Large intestine (tissue), 3 donors: ENCODE results near the gene C14orf93. TPM values are rescaled to one million over a fixed set of nuclear protein-coding genes. Genes with fewer than 3 reads are reported as not detected.

Experiments used
- DNase-seq, 2 donors: peaks; one replicate each; pipeline versions ENCODE4 v3.0.0 to v3.0.0-alpha.2; 2013
- H3K27ac ChIP-seq: one replicate; pipeline ENCODE4 v1.5.1; 2013; ENCODE audit warnings: low read length
- H3K27me3 ChIP-seq: 2 replicates; pipeline ENCODE4 v1.6.1; 2013; ENCODE audit warnings: low read length; ENCODE audit not compliant: control insufficient read depth, insufficient read depth
- H3K36me3 ChIP-seq: 2 replicates; pipeline ENCODE4 v1.6.1; 2013; ENCODE audit warnings: low read length; ENCODE audit not compliant: control insufficient read depth, insufficient read depth
- H3K4me1 ChIP-seq: one replicate; pipeline ENCODE4 v1.6.1; 2013; ENCODE audit warnings: low read length; ENCODE audit not compliant: control insufficient read depth, insufficient read depth
- H3K4me3 ChIP-seq: one replicate; pipeline ENCODE4 v1.5.1; 2013; ENCODE audit warnings: low read length
- H3K9me3 ChIP-seq: one replicate; pipeline ENCODE4 v1.6.1; 2013; ENCODE audit warnings: mild to moderate bottlenecking, low read depth, low read length, moderate library complexity; ENCODE audit not compliant: control insufficient read depth
- WGBS: methylation state at CpG from one replicate; pipeline ENCODE4 v1.1.5; 2013; ENCODE audit warnings: low lambda C conversion rate; ENCODE audit not compliant: insufficient coverage; 5-methylcytosine and 5-hydroxymethylcytosine counted together
- polyA plus RNA-seq: library from polyadenylated mRNA; unstranded; fragments of 120-200 nt; gene quantifications from one replicate; pipeline ENCODE4 v1.2.1, GENCODE V29; 2013

Gene C14orf93
- polyA plus RNA-seq, 1 donor: 15.1 TPM

DNA sequence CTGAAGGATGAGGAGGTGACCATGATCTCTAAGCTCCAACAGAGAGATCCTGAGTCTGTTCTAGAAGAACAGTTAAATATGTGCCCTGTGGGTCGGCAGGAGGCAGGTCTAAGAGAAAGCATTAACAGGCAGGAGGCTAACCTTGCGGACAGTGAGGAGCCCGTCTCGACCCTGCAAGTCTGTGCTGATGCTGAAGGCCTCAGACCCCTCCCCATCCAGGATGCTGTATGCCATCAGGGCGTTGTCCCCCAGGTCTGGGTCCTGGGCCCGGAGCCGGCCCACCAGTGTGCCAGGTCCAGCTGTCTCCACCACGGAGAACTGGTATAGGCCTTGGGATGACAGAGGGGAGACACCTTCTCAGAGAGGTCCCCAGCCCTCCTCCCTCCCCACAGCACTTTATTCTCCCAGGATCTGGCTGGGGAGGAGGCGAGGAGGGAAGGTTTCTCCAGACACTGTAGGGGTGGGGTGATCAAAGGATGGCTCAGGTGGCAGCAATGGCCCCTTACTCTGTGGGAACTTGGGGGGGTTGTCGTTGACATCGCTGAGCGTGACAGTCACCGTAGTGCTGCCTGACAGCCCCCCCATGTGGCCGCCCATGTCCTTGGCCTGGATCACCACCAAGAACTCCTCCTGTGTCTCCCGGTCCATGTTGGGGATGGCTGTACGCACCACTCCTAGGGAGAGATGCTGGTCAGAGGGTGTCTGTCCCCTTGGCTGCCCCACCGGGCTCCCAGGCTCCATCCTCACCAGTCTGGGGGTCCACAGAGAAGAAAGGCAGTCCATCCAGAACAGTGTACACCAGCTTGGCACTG is 44.3 kb upstream of the C14orf93 start:
- Histone ChIP-seq H3K9me3 (no peaks in the 10 kb centered on the region), H3K4me1 (peaks cover 13% of the 10 kb centered on the region), H3K27ac (no peak overlapping the region), H3K36me3 (peaks cover 10% of the 10 kb centered on the region), H3K27me3 (no peaks in the 10 kb centered on the region), H3K4me3 (no peak overlapping the region)
- WGBS: no CpG with 5 or more reads among the region's 17 CpGs
- DNase-seq: no peak

DNA sequence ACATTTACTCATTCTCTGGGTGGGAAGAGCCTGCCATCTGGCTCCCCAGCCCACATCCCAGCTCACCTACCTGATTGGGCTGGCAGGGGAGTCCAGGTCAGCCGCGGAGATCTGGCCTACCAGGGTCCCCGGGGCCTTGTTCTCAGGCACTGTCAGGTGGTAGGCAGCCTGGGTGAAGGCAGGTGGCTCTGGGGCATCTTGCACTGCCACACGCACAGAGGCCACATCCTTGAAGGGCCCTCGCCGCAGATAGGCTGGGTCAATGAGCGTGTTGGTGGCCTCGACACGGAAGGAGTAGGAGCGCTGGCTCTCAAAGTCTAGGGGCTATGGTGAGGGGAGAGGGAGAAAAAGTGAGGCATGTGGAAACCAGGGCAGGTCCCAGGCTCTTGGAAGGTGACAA is 43.5 kb upstream of the C14orf93 start:
- Histone ChIP-seq H3K4me1 (peaks cover 13% of the 10 kb centered on the region), H3K27ac (no peak overlapping the region), H3K36me3 (peaks cover 2% of the 10 kb centered on the region), H3K9me3 (peaks cover under 1% of the 10 kb centered on the region), H3K4me3 (no peak overlapping the region), H3K27me3 (no peaks in the 10 kb centered on the region)
- DNase-seq: no peak
- WGBS: no CpG with 5 or more reads among the region's 10 CpGs

DNA sequence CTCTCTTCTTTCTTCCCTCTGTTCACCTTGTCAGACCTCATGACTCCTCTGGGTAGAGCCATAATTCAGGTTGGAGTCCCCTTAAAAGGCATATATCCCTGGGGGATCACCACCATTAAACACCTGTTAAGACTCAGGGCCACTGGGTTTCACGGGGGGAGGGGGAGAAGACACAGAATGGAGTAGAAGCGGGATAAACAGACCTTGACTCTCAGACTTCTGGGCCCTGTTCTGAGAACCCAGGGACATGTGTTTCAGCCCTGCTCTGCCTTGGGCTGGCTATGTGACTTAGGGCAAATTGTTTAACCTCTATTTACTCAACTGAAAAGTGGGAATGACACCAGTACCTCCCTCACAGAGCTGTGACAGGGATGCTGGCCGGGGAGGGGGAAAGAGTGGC is 42.7 kb upstream of the C14orf93 start:
- Histone ChIP-seq H3K9me3 (peaks cover 3% of the 10 kb centered on the region), H3K36me3 (peaks cover 2% of the 10 kb centered on the region), H3K27ac (no peak overlapping the region), H3K4me3 (no peak overlapping the region), H3K27me3 (no peaks in the 10 kb centered on the region), H3K4me1 (peaks cover 13% of the 10 kb centered on the region)
- WGBS: no CpG with 5 or more reads among the region's 3 CpGs
- no peak for DNase-seq

DNA sequence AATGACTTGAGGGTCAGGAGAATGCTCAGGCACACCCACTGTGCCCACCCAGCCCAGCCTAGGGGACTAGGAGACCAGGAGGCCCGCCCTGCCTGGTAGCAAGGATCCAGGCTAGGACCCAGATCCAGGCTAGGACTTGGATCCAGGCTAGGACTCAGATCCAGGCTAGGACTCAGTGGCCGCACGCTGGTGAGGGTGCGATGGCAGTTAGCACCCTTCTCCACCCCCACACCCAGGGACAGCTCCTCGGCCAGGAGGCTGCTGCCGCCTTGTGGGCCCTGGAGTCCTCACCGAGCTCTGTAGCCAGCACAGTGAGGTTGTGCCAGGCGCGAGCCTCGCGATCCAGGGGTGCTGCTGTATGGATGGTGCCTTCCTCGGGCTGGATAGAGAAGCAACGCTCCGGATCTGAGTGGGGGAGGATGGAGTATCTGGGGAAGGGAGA is 42.3 kb upstream of the C14orf93 start:
- WGBS: no CpG with 5 or more reads among the region's 14 CpGs
- Histone ChIP-seq H3K27me3 (no peaks in the 10 kb centered on the region), H3K4me3 (no peak overlapping the region), H3K36me3 (peaks cover 2% of the 10 kb centered on the region), H3K9me3 (peaks cover 3% of the 10 kb centered on the region), H3K4me1 (peaks cover 13% of the 10 kb centered on the region), H3K27ac (no peak overlapping the region)
- no peak for DNase-seq

DNA sequence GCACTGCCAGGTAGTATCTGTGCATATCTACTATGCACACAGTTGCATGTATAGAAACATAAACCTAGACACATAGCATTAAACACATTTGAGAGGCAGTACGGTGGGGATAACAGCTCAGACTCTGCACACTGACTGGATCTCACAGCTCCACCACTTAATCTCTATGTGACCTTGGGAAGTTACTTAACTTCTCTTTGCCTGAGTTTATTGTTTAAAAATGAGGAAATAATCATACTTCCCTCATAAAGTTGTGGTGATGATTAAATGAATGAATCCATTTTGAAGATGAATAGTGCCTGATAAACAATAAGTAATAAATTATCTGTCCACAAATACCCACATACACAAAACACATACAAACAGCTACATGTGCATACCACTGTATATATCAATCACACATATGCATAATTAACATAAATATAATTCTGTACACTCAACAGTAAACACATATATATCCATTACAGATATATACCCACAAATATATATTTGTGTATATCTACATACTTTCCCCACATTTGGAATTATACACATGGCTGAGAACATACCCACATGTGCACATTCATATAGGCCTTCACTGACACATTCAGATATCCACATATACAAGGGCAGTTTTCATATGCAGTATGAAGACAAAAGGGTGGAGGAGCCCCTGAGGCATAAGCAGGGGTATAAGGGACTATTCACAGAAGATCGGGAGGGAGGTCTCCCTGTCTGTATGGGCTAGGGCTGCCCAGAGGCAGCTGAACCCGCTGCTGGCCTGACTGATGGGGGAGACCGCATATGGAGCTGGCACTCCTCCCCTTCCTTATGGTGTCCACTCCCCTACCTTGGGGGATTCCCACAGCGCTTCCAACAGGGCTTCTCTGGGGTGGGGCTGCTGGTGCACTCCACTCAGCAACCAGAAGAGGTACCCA is 41.5 kb upstream of the C14orf93 start:
- no peak overlapping the region for H3K4me3 ChIP-seq
- H3K4me1 ChIP-seq: peaks cover 5% of the 10 kb centered on the region
- peaks cover 3% of the 10 kb centered on the region for H3K9me3 ChIP-seq
- no CpG with 5 or more reads among the region's 5 CpGs for WGBS
- no peak for DNase-seq
- H3K36me3 ChIP-seq: peaks cover 2% of the 10 kb centered on the region
- no peak overlapping the region for H3K27ac ChIP-seq
- no peaks in the 10 kb centered on the region for H3K27me3 ChIP-seq

DNA sequence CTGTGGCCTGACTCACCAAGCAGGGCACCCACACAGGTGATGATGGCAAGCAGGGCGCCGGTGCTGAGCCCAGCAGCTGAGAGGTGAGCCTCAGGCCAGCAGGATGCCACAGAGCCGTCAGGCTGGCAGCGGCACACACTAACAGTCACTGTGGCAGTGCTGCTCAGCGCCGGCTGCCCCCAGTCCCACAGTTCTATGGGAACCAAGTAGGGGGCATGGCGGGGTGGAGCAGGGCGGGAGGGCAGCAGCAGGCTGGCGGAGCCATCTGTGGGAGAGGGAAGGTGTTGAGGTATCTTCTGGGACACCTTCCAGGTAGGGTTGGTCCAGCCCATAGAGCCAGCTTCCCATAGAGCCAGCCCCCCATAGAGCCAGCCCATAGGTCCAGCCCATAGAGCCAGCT is 39.1 kb upstream of the C14orf93 start:
- H3K36me3 ChIP-seq: peaks cover 2% of the 10 kb centered on the region
- no CpG with 5 or more reads among the region's 9 CpGs for WGBS
- DNase-seq: no peak
- no peaks in the 10 kb centered on the region for H3K27me3 ChIP-seq
- no peak overlapping the region for H3K27ac ChIP-seq
- H3K4me3 ChIP-seq: no peak overlapping the region
- peaks cover 3% of the 10 kb centered on the region for H3K9me3 ChIP-seq
- no peaks in the 10 kb centered on the region for H3K4me1 ChIP-seq

DNA sequence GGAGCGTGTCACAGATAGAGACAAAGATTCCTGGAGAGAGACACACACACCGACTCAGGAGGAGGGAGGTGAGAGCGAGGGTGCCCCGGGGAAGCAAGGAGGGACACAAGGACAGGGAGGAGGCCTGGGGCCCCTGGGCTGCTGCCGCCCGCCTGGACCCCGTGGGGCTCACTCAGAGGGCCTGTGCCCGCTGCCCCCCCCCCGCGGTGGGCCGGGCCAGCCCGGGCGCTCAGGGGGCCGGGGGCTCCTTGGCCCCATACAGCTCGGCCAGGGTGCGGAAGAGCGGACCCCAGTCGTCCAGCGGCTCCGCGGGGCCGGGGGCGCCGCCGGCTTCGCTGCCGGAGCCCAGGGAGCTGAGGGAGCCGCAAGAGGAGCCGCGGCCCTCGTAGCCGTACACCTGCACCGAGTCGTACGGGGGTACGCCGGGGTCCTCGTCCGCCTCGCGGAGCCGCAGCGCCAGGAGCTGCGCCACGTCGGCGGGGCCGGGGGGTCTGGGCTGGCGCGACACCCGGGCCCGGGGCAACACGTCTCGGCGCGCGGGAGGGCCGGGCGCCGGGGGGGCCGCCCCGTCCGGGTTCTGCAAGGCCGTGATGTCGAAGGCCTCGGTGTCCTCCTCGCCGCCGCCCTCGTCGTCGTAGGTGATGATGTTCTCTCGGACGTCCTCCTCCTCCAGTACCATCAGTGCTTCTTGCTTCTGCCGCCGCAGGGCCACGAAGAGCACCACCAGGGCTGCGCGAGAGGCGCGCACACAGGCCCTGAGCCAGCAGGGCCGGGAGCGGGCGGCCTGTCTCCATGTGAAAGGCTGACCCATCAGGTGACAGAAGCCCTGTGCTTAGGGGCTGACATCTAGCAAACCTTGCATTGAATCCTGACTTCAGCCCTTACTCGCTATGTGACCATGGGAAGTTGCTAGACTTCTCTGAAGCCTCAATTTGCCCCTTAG is 38.1 kb upstream of the C14orf93 start:
- Histone ChIP-seq H3K27me3 (no peaks in the 10 kb centered on the region), H3K36me3 (no peaks in the 10 kb centered on the region), H3K9me3 (peaks cover 3% of the 10 kb centered on the region), H3K27ac (no peak overlapping the region), H3K4me1 (no peaks in the 10 kb centered on the region), H3K4me3 (no peak overlapping the region)
- DNase-seq: no peak
- WGBS: no CpG with 5 or more reads among the region's 85 CpGs

DNA sequence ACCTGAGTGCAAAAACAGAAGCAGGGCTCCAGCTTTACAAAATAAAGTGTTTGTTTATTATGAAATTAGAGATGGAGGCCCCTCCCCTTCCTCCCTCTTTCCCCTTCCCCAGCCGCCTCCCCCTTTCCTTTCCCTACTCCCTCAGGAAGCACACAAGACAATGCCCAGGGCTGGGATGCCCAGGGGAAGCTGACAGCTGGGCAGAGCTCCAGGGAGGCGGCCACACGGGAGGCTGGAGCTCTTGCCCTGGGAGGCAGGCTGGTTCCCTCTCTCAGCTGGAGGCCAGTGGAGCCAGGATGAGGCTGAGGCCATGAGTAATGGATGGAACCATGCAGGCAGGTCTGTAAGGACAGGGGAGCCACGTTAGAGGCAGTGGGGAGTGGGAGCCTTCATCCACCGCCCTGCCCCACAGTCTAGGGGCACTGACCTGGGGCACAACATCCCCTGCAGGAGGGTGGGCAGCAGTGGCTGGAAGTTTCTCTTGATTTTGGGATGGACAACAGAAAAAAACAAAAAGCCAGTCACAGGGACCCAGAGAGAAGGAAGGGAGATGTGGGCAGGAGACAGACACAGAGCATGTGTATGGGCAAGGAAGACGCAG is 37.2 kb upstream of the C14orf93 start:
- no peak overlapping the region for H3K27ac ChIP-seq
- no peak overlapping the region for H3K4me3 ChIP-seq
- peaks cover 3% of the 10 kb centered on the region for H3K9me3 ChIP-seq
- WGBS: no CpG with 5 or more reads among the region's 6 CpGs
- H3K27me3 ChIP-seq: no peaks in the 10 kb centered on the region
- no peaks in the 10 kb centered on the region for H3K4me1 ChIP-seq
- no peak for DNase-seq
- no peaks in the 10 kb centered on the region for H3K36me3 ChIP-seq

DNA sequence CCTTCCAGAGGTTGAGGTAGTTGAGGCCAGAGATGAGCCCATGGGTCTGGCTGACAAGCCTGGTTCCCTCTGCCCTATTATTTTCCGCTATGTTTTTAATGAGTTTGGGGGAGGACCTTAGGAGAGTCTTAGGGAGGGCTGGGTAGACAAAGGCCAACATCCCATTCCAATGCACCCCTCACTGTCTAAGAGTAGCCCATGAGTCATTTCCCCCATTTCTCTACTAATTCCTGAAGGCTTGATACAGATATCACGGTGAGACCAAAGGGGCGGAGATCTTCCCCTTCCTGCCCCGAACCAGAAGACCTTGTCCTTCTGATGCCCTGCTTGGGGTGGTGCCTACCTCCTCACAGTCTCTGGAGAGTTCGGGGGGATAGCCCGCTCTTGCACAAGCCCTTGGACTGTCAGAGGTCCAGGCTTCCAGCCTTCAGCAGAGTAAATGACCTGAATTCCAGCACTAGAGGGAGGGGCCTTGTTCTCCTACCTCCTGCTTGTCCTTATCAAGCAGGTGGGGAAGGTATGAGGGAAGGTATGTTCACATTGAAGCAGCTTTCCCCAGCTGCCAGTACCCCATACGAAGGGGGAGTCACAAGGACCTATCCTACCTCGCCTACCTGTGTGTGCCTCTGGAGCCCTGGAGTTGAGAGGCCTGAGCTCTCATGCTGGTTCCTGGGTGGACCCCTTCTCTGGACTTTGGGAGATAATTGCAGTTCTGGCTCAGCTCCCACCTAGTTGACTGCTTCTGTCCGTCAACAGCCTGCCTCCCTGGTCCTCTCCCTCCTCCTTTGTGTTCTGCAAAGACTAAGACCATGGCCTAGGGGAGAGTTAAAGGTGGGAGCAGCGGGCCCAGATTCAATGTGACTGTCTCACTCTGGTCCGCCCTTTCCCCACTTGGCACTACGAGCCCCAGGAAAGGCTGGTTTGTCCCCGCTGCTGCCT is 35.7 kb upstream of the C14orf93 start:
- no peak for DNase-seq
- Histone ChIP-seq H3K4me3 (no peak overlapping the region), H3K27me3 (no peaks in the 10 kb centered on the region), H3K9me3 (peaks cover 3% of the 10 kb centered on the region), H3K4me1 (no peaks in the 10 kb centered on the region), H3K36me3 (no peaks in the 10 kb centered on the region), H3K27ac (no peak overlapping the region)
- no CpG with 5 or more reads among the region's 13 CpGs for WGBS
